Vagina (tissue), 2 donors: ENCODE measurements around the gene IMPG2.

Source experiments
- POLR2A ChIP-seq, 2 donors: fragments of 450-650 bp; IDR thresholded peaks; one replicate each; pipeline ENCODE4 v1.6.1; 2017; ENCODE audit warnings: antibody characterized with exemption in 2 of 2, mild to moderate bottlenecking in 2 of 2, moderate library complexity in 2 of 2
- POLR2AphosphoS5 ChIP-seq, 2 donors: sonication (generic); formaldehyde crosslinking; IDR thresholded peaks; one replicate each; pipeline ENCODE4 v1.9.0; 2017; ENCODE audit warnings: antibody characterized with exemption in 2 of 2, mild to moderate bottlenecking in 2 of 2, low read depth in 1 of 2; ENCODE audit not compliant: insufficient read depth in 1 of 2
- TF ChIP-seq, protein P1 (sequence below), 3 experiments: fragments of 450-650 bp in 2 of 3; fragments of 200-600 bp in 1 of 3; sonication (generic) in 1 of 3; IDR thresholded peaks; one replicate each; pipeline ENCODE4 v1.5.1; 2017 to 2019; ENCODE audit warnings: antibody characterized with exemption in 3 of 3, mild to moderate bottlenecking in 2 of 3, moderate library complexity in 2 of 3

DNA sequence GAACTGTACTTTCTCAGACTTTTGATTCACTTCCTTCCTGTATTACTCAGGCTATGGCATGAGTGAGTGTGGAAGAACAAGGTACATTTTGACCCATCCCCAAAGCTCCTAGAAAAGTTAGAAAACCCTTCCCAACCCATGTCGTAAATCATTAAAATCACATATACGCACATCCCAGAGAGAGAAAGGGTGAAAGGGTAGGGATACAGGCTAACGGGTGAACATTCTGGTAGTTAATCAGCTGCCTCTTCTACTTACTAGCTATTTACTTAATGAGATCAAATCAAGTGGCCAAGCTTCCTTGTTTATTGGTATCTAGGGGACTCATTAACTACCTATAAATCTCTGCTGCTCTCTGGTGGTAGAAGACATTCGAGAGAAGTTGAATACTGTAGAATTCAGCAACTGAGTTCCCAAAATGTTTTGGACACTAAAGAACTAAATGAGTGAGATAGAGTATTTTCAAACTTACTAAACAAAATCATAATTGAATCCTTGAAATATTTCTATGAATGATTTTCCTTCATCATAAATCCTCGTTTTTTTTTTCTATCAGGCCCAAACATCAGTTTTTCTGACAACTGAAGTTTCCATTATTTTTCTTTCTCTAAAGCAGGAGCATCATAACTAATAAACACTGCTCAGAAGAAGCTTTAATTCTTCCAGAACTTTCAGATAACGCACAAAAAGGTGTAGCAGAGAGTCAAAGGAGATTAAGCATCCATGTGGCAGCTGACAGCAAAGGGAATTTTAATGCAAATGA lies 124.2 kb downstream of the IMPG2 start:
- TF ChIP-seq POLR2AphosphoS5 (IDR thresholded peaks at IDR 0.05; ENCODE audit: insufficient read depth in 1 of 2, low read depth in 1 of 2) (peak in 1 of 2 donors; percentile 63), POLR2A (IDR thresholded peaks at IDR 0.05) (no peak)
- TF ChIP-seq, protein P1, sequence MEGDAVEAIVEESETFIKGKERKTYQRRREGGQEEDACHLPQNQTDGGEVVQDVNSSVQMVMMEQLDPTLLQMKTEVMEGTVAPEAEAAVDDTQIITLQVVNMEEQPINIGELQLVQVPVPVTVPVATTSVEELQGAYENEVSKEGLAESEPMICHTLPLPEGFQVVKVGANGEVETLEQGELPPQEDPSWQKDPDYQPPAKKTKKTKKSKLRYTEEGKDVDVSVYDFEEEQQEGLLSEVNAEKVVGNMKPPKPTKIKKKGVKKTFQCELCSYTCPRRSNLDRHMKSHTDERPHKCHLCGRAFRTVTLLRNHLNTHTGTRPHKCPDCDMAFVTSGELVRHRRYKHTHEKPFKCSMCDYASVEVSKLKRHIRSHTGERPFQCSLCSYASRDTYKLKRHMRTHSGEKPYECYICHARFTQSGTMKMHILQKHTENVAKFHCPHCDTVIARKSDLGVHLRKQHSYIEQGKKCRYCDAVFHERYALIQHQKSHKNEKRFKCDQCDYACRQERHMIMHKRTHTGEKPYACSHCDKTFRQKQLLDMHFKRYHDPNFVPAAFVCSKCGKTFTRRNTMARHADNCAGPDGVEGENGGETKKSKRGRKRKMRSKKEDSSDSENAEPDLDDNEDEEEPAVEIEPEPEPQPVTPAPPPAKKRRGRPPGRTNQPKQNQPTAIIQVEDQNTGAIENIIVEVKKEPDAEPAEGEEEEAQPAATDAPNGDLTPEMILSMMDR (IDR thresholded peaks at IDR 0.05) = peak; percentile 39 to 68 (median 62)
